Endothelial cell of umbilical vein (primary cell): ENCODE measurements around the gene SULT1C3.

Source experiments
- CTCF ChIP-seq, 2 donors: IDR thresholded peaks; 1 replicate in 1 of 2; 2 replicates in 1 of 2; pipeline ENCODE4 v1.5.1; 2011; ENCODE audit warnings: low read length in 2 of 2, mild to moderate bottlenecking in 2 of 2, moderate library complexity in 2 of 2, control low read depth in 1 of 2, inconsistent platforms in 1 of 2, low read depth in 1 of 2; ENCODE audit not compliant: insufficient read depth in 1 of 2; ENCODE audit errors: extremely low read depth in 1 of 2
- MYC ChIP-seq: IDR thresholded peaks from one replicate; pipeline ENCODE4 v1.6.1; 2011; ENCODE audit warnings: mild to moderate bottlenecking, low read depth, low read length

DNA sequence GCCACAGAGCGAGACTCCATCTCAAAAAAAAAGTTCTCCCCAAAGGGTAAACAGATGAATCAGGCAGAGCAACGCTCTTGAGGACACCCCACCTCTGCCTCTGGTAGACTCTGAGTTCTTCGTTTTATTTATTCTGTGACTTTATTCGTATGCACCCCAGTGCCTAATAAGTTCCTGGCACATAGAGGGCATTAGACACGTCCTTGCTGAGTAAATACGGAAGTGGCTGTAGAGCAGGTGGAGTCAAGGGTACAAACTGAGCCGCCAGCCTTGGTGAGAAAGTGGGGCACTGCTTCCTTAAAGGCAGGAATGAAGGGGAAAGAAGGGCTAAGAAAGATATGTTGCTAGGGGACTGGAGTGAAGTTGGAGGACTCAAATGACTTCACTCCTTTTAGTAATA, 61.8 kb downstream of the SULT1C3 start:
- TF ChIP-seq CTCF (IDR thresholded peaks at IDR 0.05; ENCODE audit: extremely low read depth in 1 of 2, insufficient read depth in 1 of 2, low read depth in 1 of 2, low read length in 2 of 2) (no peak), MYC (no peak)
